GM18520 (cell line): ENCODE results near the gene RNF41.
A peak's percentile ranks its signal among the peaks of the same experiment; 100 is the strongest.
"Not testable (repeated sequence)": the region's sequence is repeated elsewhere in the genome, so short reads cannot be mapped to it uniquely, and the experiment has no call there.

ENCODE experiments used
- ATAC-seq: cut with Tn5 transposase; IDR thresholded peaks from one replicate; pipeline ENCODE4 v1.9.1; 2021; ENCODE audit not compliant: unreplicated experiment

RNF41 gene

DNA sequence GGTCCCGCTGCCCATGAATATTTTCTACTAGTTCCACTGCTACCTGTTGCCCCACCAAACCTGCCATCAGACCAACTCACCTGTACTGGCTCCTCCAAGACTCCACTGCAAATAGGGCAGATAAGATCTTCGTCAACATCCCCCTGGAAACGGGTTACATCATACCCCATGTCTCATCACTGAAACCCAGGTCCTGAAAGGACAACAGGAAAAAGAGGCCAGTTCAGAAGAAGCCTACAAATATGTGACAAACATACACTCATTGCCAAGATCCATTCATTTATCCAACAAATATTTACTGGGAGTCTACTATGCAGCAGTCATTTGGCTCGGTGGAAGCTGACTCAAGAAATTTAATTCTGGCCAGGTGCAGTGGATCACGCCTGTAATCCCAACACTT lies 7.8 kb downstream of the RNF41 start:
- no peak for ATAC-seq

DNA sequence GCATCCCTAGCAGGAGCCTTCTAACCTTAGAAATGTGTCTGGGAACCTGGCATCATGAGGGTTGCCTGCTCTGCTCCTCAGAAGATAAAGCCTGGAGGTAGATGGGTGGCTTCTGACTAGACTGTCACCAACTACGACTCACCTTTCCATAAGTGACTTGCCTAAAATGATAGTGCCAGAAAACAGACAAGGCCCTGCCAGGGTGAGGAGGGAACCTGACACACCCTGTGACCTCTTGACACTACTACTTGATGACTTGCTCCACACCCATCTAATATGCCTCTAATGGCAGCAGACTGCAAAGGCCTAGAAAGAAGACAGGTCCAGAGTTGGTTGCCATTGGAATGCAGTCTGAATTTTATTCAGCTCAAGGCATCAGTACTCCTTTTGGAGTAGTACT lies 9.4 kb downstream of the RNF41 start:
- ATAC-seq, result no peak

DNA sequence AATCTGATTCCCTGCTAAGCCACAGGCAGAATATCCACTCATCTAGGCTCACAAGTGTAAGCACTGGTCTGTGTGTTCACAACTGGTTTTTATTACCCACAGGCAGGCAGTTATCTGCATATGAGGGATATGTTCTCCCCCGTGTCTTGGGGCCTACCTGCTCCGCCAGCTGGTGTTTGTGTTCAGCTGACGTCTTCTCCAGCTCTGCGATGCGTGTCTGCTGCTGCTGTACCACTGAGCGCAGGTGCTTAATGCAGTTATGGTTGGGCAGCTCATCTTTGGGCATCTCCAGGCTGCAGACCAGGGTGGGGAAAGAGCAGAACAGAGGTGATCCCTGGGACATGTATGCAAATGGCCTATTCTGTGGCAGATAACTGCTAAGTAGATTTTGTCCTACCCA lies 13.7 kb downstream of the RNF41 start:
- ATAC-seq, result no peak

- no peak for ATAC-seq
These were observed 15.1 kb downstream of the RNF41 start for GRCh38 chr12:56206452-56207166.

GRCh38 chr12:56205445-56205844 lies 16.3 kb downstream of the RNF41 start:
- no peak for ATAC-seq

DNA sequence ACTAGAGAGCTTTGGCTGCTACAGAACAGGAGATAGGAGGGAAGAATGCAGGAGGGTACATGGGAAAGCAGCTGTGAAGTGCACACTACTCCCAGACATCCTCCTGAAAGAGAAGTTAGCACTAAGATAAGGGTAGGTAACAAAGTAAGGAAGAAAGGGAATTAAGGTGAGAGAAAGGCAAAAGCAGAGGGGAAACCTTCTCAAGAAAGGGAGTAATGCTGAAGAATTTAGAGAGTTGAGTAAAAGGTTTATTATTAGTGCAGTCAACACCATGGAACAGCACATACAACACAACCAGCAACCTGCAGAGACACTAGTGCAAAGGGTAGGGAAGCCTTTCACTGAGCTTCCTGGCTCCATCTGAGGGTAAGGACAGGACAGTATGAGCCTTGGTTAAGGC lies 17.4 kb downstream of the RNF41 start:
- no peak for ATAC-seq

GRCh38 chr12:56202838-56203237 lies 18.9 kb downstream of the RNF41 start:
- ATAC-seq, result no peak

DNA sequence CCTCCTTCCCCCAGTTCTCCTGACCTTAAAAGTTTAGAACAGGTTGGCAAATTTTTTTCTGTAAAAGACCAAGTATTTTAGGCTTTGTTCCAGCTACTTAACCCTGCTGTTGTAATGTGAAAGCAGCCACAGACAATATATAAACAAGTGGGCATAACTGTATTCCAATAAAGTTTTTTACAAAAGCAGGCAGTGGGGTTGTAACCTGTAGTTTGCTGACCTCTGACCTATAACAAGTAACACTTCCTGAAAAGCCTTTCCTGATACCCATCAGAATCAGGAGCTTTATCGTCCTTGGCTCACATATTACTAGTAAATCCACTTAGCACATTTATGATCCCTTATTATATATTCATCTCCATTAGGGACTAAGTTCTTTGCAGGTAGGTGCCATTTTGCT lies 19.4 kb downstream of the RNF41 start:
- ATAC-seq, result no peak

- no peak for ATAC-seq
These were observed 22.9 kb downstream of the RNF41 start for GRCh38 chr12:56198836-56199235.

DNA sequence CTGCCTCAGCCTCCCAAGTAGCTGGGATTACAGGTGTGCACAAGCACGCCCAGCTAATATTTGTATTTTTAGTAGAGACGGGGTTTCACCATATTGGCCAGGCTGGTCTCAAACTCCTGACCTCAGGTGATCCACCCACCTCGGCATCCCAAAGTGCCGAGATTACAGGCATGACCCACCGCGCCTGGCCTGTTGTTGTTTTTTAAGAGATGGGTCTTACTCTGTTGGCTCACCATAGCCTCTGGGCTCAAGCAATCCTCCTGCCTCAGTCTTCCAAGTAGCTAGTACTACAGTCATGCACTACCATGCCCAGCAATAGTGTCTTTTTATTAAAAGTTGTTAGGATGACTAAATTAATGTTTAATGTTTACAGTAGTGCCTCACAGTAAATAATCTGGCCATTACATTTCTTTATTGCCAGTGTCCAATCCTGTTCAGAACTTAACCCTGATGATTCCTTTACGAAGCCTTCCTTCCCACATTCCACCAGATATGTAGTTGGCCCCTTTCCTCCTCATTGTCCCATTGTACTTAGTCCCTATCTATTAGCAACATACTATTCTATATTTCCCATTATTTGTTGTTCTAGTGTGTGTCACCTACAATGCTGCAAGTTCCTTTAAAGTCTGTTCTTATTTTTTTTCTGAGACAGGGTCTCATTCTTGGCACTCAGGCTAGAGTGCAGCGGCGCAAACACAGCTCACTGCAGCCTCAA lies 23.6 kb downstream of the RNF41 start:
- ATAC-seq, result no peak

DNA sequence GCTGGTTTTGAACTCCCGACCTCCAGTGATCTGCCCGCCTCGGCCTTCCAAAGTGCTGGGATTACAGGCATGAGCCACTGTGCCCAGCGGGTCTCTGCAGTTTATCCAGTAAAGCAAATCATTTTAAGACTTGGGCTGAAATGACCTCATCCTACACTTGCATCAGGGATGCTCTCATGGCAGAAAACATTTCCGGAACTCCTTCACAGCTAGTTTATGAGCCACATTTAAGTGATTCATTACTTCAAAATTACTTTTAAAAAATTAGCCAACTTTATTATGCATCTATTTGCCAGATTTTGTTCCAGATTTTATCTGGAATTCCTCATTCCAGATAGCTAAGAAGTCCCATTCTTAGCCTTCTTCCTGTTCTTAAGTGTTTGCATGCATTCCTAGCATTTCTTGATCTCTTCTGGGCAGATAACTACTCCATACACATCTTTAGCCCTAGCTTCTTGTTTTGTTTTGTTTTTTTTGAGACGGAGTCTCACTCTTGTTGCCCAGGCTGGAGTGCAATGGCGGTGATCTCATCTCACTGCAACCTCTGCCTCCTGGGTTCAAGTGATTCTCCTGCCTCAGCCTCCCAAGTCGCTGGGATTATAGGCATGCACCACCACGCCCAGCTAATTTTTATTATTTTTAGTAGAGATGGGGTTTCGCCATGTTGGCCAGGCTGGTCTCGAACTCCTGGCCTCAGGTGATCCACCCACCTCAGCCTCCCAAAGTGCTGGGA lies 24.7 kb downstream of the RNF41 start:
- not testable (repeated sequence) for ATAC-seq

DNA sequence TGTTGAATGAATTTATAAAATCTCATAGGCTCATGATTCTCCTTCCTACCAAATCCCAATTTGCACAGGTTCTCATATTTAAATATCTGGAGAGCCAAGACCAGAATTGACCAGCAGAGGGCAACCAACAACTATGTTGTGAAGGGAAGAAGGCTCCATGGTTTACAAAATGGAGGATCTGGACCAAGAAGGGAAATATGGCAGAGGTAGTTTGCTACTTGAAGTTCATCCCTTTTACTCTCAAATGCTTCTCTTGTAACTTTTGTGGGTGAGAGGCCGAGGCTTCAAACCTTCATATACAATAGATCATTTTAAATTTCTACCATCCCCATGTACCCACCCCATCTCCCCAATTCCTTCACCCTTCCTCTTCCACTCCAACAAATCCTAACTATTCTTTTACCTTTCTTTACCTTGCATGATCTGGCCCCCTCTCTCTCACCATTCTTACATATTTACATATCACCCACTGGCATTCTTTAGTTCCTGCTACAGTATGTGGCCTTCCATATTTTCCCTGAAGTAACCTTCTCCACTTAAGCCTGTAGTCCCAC lies 28.6 kb downstream of the RNF41 start:
- no peak for ATAC-seq

DNA sequence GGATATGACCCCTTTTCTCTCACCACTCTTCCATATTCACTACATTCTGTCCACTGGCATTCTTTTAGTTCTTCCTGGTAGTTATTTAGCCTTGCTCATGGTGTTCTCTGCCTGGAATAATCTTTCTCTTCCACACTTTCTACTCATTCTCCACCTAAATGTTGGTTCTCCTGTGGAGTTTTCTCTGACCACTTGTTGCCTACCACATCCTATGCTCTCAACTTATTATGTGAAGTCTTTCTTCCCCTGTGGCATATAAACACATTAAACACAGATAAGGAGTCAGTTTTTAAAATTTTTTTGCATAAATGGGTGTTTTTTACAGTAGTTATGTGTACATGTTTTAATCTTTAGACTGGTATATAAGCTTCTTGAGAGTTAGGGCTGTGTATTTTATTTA lies 29.1 kb downstream of the RNF41 start:
- ATAC-seq, result no peak

DNA sequence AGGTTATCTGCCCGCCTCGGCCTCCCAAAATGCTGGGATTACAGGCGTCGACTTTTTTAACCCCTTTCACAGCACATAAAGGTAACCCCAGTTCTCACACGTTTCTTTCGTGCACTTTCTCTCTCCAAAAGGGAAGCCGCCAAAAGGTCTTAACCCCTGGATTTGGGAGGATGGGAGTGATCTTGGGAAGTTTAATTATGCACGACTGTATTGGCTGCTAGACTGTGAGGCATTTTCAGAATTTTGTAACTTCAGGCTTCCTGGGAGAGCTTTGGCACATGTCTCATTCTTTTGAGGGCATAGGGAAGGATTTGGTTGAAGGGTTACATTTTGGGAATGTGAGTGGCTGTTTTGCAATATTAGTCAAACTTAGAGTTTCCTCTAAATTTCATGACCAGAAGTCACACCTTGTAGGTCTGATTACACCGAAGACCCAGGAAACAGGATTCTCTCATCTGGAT lies 31.0 kb downstream of the RNF41 start:
- no peak for ATAC-seq

GRCh38 chr12:56189918-56190694 lies 31.6 kb downstream of the RNF41 start:
- ATAC-seq, result no peak

- peak; percentile 80 for ATAC-seq
These were observed 32.4 kb downstream of the RNF41 start, which contains the start of gene SMARCC2 for GRCh38 chr12:56189099-56189917. TSS of gene SMARCC2 (minus strand) at chr12:56189483. CDS start at chr12:56189461, 22 bp downstream.

GRCh38 chr12:56188778-56189098 lies 33.0 kb downstream of the RNF41 start:
- no peak for ATAC-seq

DNA sequence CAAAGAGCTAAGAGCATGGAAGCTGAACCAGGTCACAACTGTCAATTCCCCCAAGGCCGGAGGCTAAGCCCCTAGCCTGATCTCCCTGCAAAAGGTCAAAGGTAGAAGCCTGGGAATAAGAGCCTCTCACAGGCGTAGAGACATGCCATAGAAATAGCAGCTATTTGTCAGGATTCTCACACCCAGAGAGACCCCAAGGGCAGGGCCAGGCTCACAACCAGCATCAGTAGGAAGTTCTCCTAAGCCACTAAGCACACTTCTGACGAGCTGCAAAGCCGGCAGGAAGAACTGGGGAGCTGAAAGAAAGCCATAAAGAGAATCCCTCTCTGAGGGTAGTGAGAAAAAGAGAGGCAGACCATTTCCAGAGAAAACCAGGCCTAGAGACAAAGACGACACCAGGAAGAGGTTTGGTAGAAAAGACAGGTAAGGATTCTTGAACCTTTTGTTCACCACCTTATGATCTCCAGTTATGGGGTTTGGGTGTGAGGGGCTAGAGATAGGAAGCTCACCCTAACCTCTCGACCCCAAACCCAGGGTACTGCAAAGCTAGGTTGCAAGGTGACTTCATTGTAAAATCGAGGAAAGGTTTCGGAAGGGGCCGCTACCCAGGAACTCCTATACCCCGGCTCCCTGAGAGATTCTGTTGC lies 33.5 kb downstream of the RNF41 start:
- ATAC-seq, result no peak

DNA sequence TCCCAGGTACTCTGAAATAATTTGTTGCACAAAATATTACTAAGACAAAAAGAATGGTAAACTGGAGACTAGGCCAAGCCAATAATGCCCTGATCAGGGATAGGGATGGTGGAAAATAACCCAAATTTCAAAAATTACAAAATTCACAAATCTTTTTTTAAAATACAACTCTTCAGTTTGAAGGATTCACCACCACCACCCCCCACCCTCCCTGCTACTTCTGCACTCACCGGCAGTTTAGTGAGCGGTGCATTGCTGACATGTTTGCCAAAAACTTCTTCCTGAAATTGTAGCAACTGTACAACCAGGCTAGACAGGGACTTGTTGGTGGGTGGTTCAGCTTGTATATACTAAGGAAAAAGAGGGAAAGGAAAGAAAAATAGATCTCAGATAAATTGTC lies 34.8 kb downstream of the RNF41 start:
- no peak for ATAC-seq

- no peak for ATAC-seq
These were observed 43.4 kb downstream of the RNF41 start for GRCh38 chr12:56178347-56178746.
